ENCODE measurements around the gene PLEKHG3. TPM values are rescaled to one million over a fixed set of nuclear protein-coding genes. Genes with fewer than 3 reads are reported as not detected.

PLEKHG3 gene
- total and polyA plus RNA-seq, 12 donors: 2.7 to 11.7 (median 8.9) TPM

GRCh38 chr14:64721899-64722298 is 17.7 kb downstream of the PLEKHG3 start:
- Histone ChIP-seq H3K4me1 (replicated peaks in 1 of 2) (peaks cover 0 to 11% of the 10 kb centered on the region in 2 donors), H3K27ac (peak overlapping the region in 2 of 5 donors; percentile 60 to 68), H3K27me3 (no peaks in the 10 kb centered on the region), H3K36me3 (replicated peaks in 1 of 2) (no peaks in the 10 kb centered on the region), H3K9me3 (replicated peaks in 1 of 3) (no peaks in the 10 kb centered on the region), H3K4me3 (no peak overlapping the region)
- no peak for DNase-seq
- intact Hi-C loops (cut with DNase I): no loop called here
- TF ChIP-seq POLR2A (IDR thresholded peaks at IDR 0.05) (no peak), CTCF (IDR thresholded peaks at IDR 0.05) (no peak)
- 78 to 90% (median 85%) methylated on average over 8 to 9 of the region's 9 CpGs for WGBS, 4 donors

GRCh38 chr14:64722842-64723447 is 18.7 kb downstream of the PLEKHG3 start:
- Histone ChIP-seq H3K36me3 (replicated peaks in 1 of 2) (no peaks in the 10 kb centered on the region), H3K27ac (peak overlapping the region in 1 of 5 donors; percentile 68), H3K27me3 (no peaks in the 10 kb centered on the region), H3K4me3 (no peak overlapping the region), H3K4me1 (replicated peaks in 1 of 2) (peaks cover 0 to 4% of the 10 kb centered on the region in 2 donors), H3K9me3 (replicated peaks in 1 of 3) (no peaks in the 10 kb centered on the region)
- no peak for DNase-seq
- intact Hi-C loops (cut with DNase I): no loop called here
- TF ChIP-seq CTCF (IDR thresholded peaks at IDR 0.05): no peak
- TF ChIP-seq POLR2A (IDR thresholded peaks at IDR 0.05): no peak
- WGBS, 4 donors: 85 to 88% (median 86%) methylated on average over 4 to 5 of the region's 5 CpGs

GRCh38 chr14:64723691-64724577 is 19.7 kb downstream of the PLEKHG3 start:
- peak overlapping the region in 1 of 5 donors; percentile 49 for H3K27ac ChIP-seq
- intact Hi-C loops (cut with DNase I): no loop called here
- H3K36me3 ChIP-seq (replicated peaks in 1 of 2): peaks cover 0 to 3% of the 10 kb centered on the region in 2 donors

More at GRCh38 chr14:64723691-64724577, 19.7 kb downstream of the PLEKHG3 start:
- DNase-seq: no peak
- TF ChIP-seq POLR2A (IDR thresholded peaks at IDR 0.05): no peak
- TF ChIP-seq CTCF (IDR thresholded peaks at IDR 0.05): no peak
- WGBS, 4 donors: 72 to 77% (median 75%) methylated on average over 12 to 15 of the region's 15 CpGs
- H3K9me3 ChIP-seq (replicated peaks in 1 of 3): no peaks in the 10 kb centered on the region
- H3K4me1 ChIP-seq (replicated peaks in 1 of 2): no peaks in the 10 kb centered on the region
- H3K27me3 ChIP-seq: no peaks in the 10 kb centered on the region
- H3K4me3 ChIP-seq: no peak overlapping the region
